Fibroblast of villous mesenchyme (primary cell): Measurements from ENCODE around the gene MYO3B. TPM values are rescaled to one million over a fixed set of nuclear protein-coding genes. Genes with fewer than 3 reads are reported as not detected.

ENCODE experiments used
- DNase-seq: peaks from one replicate; pipeline ENCODE4 v3.0.0-alpha.2; 2010; ENCODE audit warnings: low read depth
- H3K4me3 ChIP-seq: 2 replicates; pipeline ENCODE4 v1.5.1; 2011; ENCODE audit warnings: low read depth, mild to moderate bottlenecking, low read length
- CTCF ChIP-seq: IDR thresholded peaks from 2 replicates; pipeline ENCODE4 v1.5.1; 2012; ENCODE audit warnings: low read depth, mild to moderate bottlenecking, low read length; ENCODE audit not compliant: insufficient read depth
- total RNA-seq: library from RNA; depleted of rRNA; stranded (reverse); fragments of >200 nt; gene quantifications from 2 replicates; pipeline ENCODE4 v1.2.3, GENCODE V29; 2012

Gene MYO3B
- total RNA-seq, 1 donor: under 0.01 TPM

GRCh38 chr2:170170281-170171040 is 7.5 kb upstream of the MYO3B start:
- DNase-seq: peak; percentile 74
- H3K4me3 ChIP-seq: no peak overlapping the region
- TF ChIP-seq CTCF: no peak

- TF ChIP-seq CTCF: no peak
- no peak overlapping the region for H3K4me3 ChIP-seq
- no peak for DNase-seq
Observed at GRCh38 chr2:170176212-170176611, 1.7 kb upstream of the MYO3B start.

- DNase-seq: no peak
- no peak overlapping the region for H3K4me3 ChIP-seq
- no peak for TF ChIP-seq CTCF
Observed at GRCh38 chr2:170180031-170180566, 2.2 kb downstream of the MYO3B start.

- H3K4me3 ChIP-seq: no peak overlapping the region
- DNase-seq: no peak
- TF ChIP-seq CTCF: no peak
Observed at GRCh38 chr2:170181602-170182001, 3.7 kb downstream of the MYO3B start.

- no peak for DNase-seq
- TF ChIP-seq CTCF: no peak
- H3K4me3 ChIP-seq: no peak overlapping the region
Observed at GRCh38 chr2:170185319-170185718, 7.4 kb downstream of the MYO3B start.

GRCh38 chr2:170189757-170190156 is 11.8 kb downstream of the MYO3B start:
- TF ChIP-seq CTCF: no peak
- no peak for DNase-seq

More at GRCh38 chr2:170189757-170190156, 11.8 kb downstream of the MYO3B start:
- no peak overlapping the region for H3K4me3 ChIP-seq
